GM23338 (cell line): Measurements from ENCODE around the gene KIAA0232. TPM values are rescaled to one million over a fixed set of nuclear protein-coding genes. Genes with fewer than 3 reads are reported as not detected.

ENCODE experiments used
- ATAC-seq: fragments of 200-7000 bp; cut with Tn5 transposase; 3 replicates; pipeline ENCODE4 v1.9.1; 2020
- DNase-seq: peaks from one replicate; pipeline ENCODE4 v3.0.0-alpha.2; 2015; ENCODE audit warnings: low spot score
- H2AFZ ChIP-seq: fragments of 200-600 bp; sonication (generic); 2 replicates; pipeline ENCODE4 v1.8.0; 2016; ENCODE audit warnings: antibody characterized with exemption, mild to moderate bottlenecking, moderate library complexity
- H3F3A ChIP-seq: fragments of 200-600 bp; sonication (generic); replicated peaks from 2 replicates; pipeline ENCODE4 v1.8.0; 2017; ENCODE audit warnings: antibody characterized with exemption, mixed run types, low read depth
- H3K27ac ChIP-seq: fragments of 200-600 bp; sonication (generic); 2 replicates; pipeline ENCODE4 v1.6.1; 2016; ENCODE audit warnings: low read depth
- H3K27me3 ChIP-seq: fragments of 200-600 bp; sonication (generic); 2 replicates; pipeline ENCODE4 v1.8.0; 2016; ENCODE audit warnings: mild to moderate bottlenecking, mixed run types, moderate library complexity; ENCODE audit not compliant: insufficient read depth
- H3K36me3 ChIP-seq: fragments of 200-600 bp; sonication (generic); 2 replicates; pipeline ENCODE4 v1.8.0; 2016; ENCODE audit warnings: mild to moderate bottlenecking; ENCODE audit not compliant: insufficient read depth
- H3K4me1 ChIP-seq: fragments of 200-600 bp; sonication (generic); 2 replicates; pipeline ENCODE4 v1.8.0; 2016; ENCODE audit warnings: mild to moderate bottlenecking, moderate library complexity; ENCODE audit not compliant: insufficient read depth
- H3K4me2 ChIP-seq: fragments of 200-600 bp; sonication (generic); 2 replicates; pipeline ENCODE4 v1.7.1; 2017; ENCODE audit warnings: mixed run types
- H3K4me3 ChIP-seq: fragments of 200-600 bp; sonication (generic); 2 replicates; pipeline ENCODE4 v1.6.1; 2016; ENCODE audit warnings: mixed run types
- H3K79me2 ChIP-seq: fragments of 200-600 bp; sonication (generic); replicated peaks from 2 replicates; pipeline ENCODE4 v1.8.0; 2017; ENCODE audit warnings: mild to moderate bottlenecking; ENCODE audit not compliant: insufficient read depth
- H3K9me2 ChIP-seq: fragments of 200-600 bp; sonication (generic); 2 replicates; pipeline ENCODE4 v1.8.0; 2017; ENCODE audit not compliant: insufficient read depth
- H4K20me1 ChIP-seq: fragments of 200-600 bp; sonication (generic); replicated peaks from 2 replicates; pipeline ENCODE4 v1.8.0; 2017; ENCODE audit warnings: mild to moderate bottlenecking; ENCODE audit not compliant: insufficient read depth
- H3K27ac Mint-ChIP-seq: 2 replicates; pipeline ENCODE4 v1.8.0; 2020; ENCODE audit warnings: inconsistent platforms, mild to moderate bottlenecking, moderate library complexity, mixed read lengths
- H3K27me3 Mint-ChIP-seq: 3 replicates; pipeline ENCODE4 v1.8.0; 2022; ENCODE audit warnings: low read depth, mild to moderate bottlenecking, moderate library complexity, mixed read lengths, inconsistent platforms; ENCODE audit not compliant: insufficient read depth, poor library complexity
- H3K36me3 Mint-ChIP-seq: 3 replicates; pipeline ENCODE4 v1.8.0; 2021; ENCODE audit warnings: low read depth, mild to moderate bottlenecking, inconsistent platforms, moderate library complexity, mixed read lengths
- H3K4me1 Mint-ChIP-seq: 3 replicates; pipeline ENCODE4 v1.8.0; 2020; ENCODE audit warnings: mild to moderate bottlenecking, inconsistent platforms, mixed read lengths
- H3K4me3 Mint-ChIP-seq: 3 replicates; pipeline ENCODE4 v1.8.0; 2021; ENCODE audit warnings: moderate library complexity, mild to moderate bottlenecking, inconsistent platforms, mixed read lengths
- H3K9me3 Mint-ChIP-seq: 3 replicates; pipeline ENCODE4 v1.8.0; 2020; ENCODE audit warnings: moderate library complexity, mild to moderate bottlenecking, inconsistent platforms, mixed read lengths
- CREB1 ChIP-seq: fragments of 250-450 bp; sonication (Bioruptor Pico); IDR thresholded peaks from 2 replicates; pipeline ENCODE4 v1.5.0; 2020; ENCODE audit warnings: low read depth, mild to moderate bottlenecking, moderate library complexity
- CTCF ChIP-seq, 2 experiments: fragments of 200-600 bp in 1 of 2; sonication (generic) in 1 of 2; conservative IDR thresholded peaks; 2 replicates each; pipeline versions ENCODE4 v1.5.1 to v1.6.1; 2016 to 2017; ENCODE audit warnings: antibody characterized with exemption in 2 of 2, low read depth in 2 of 2, mild to moderate bottlenecking in 2 of 2, moderate library complexity in 1 of 2
- ETS1 ChIP-seq: IDR thresholded peaks from 2 replicates; pipeline ENCODE4 v1.6.1; 2016; ENCODE audit warnings: antibody characterized with exemption
- EZH2 ChIP-seq: fragments of 200-600 bp; sonication (generic); IDR thresholded peaks from one replicate; pipeline ENCODE4 v1.8.0; 2017; ENCODE audit warnings: antibody characterized with exemption, mild to moderate bottlenecking, low read depth; ENCODE audit not compliant: unreplicated experiment
- JUNB ChIP-seq: IDR thresholded peaks from one replicate; pipeline ENCODE4 v1.6.1; 2016; ENCODE audit warnings: antibody characterized with exemption; ENCODE audit not compliant: unreplicated experiment
- POLR2AphosphoS5 ChIP-seq: IDR thresholded peaks from 2 replicates; pipeline ENCODE4 v1.6.1; 2016; ENCODE audit warnings: antibody characterized with exemption, low read depth
- REST ChIP-seq: IDR thresholded peaks from one replicate; pipeline ENCODE4 v1.6.1; 2018; ENCODE audit warnings: antibody characterized with exemption; ENCODE audit not compliant: unreplicated experiment
- ZNF114 ChIP-seq: fragments of 250-450 bp; sonication (Bioruptor Pico); IDR thresholded peaks from 2 replicates; pipeline ENCODE4 v1.5.0; 2020; ENCODE audit warnings: mild to moderate bottlenecking, moderate library complexity
- ZNF331 ChIP-seq: fragments of 250-450 bp; sonication (Bioruptor Pico); IDR thresholded peaks from 2 replicates; pipeline ENCODE4 v1.5.0; 2020; ENCODE audit warnings: low read depth, mild to moderate bottlenecking, moderate library complexity
- polyA plus RNA-seq: library from polyadenylated mRNA; unstranded; fragments of >200 nt; fragmentation: Nextera tagmentation; extraction: Ambion mirVana; gene quantifications from 2 replicates; pipeline ENCODE4 v1.2.1, GENCODE V29; 2016
- total RNA-seq: library from RNA; depleted of rRNA; stranded (reverse); fragments of >200 nt; shearing (Covaris generic); gene quantifications from 2 replicates; pipeline ENCODE4 v1.2.3, GENCODE V29; 2014

KIAA0232 gene
- total and polyA plus RNA-seq, 2 experiments from 2014 or later: 14.3 to 34.9 TPM

- H3K27ac ChIP-seq: no peak overlapping the region
- no peaks in the 10 kb centered on the region; the same call in 1 of the 2 replicates for H4K20me1 ChIP-seq
- no peaks in the 10 kb centered on the region for H3K27me3 ChIP-seq
- H3F3A ChIP-seq: no peaks in the 10 kb centered on the region
- TF ChIP-seq ZNF114 (CRISPR knock-in tag) (no peak), CREB1 (no peak)
- no peak overlapping the region for H2AFZ ChIP-seq
- Mint-ChIP-seq H3K36me3 (peaks cover 8% of the 10 kb centered on the region; the same call in 2 of the 3 replicates), H3K27ac (no peak overlapping the region), H3K4me1 (peaks cover 7% of the 10 kb centered on the region), H3K9me3 (peaks cover 6% of the 10 kb centered on the region), H3K27me3 (peaks cover 14% of the 10 kb centered on the region), H3K4me3 (no peak overlapping the region)
- ATAC-seq (no peak), DNase-seq (no peak)
- peaks cover 6% of the 10 kb centered on the region; the same call in 1 of the 2 replicates for H3K4me1 ChIP-seq
- H3K36me3 ChIP-seq: no peaks in the 10 kb centered on the region
- no peak overlapping the region for H3K4me3 ChIP-seq
- no peaks in the 10 kb centered on the region for H3K79me2 ChIP-seq
- H3K9me2 ChIP-seq: no peaks in the 10 kb centered on the region
- no peak overlapping the region for H3K4me2 ChIP-seq
Measured at GRCh38 chr4:6887591-6888371, 105.3 kb downstream of the KIAA0232 start.

GRCh38 chr4:6888506-6889071 lies 106.1 kb downstream of the KIAA0232 start:
- H3K4me3 ChIP-seq: no peak overlapping the region
- Mint-ChIP-seq H3K9me3 (peaks cover 6% of the 10 kb centered on the region), H3K27me3 (peaks cover 14% of the 10 kb centered on the region), H3K36me3 (peaks cover 5% of the 10 kb centered on the region; the same call in 2 of the 3 replicates), H3K4me1 (peaks cover 7% of the 10 kb centered on the region), H3K4me3 (no peak overlapping the region), H3K27ac (no peak overlapping the region)
- no peaks in the 10 kb centered on the region; the same call in 1 of the 2 replicates for H4K20me1 ChIP-seq
- peaks cover 6% of the 10 kb centered on the region; the same call in 1 of the 2 replicates for H3K4me1 ChIP-seq
- no peak overlapping the region for H2AFZ ChIP-seq
- no peaks in the 10 kb centered on the region for H3K36me3 ChIP-seq
- DNase-seq (no peak), ATAC-seq (no peak; the same call in 2 of the 3 replicates)
- no peaks in the 10 kb centered on the region for H3K9me2 ChIP-seq
- no peak overlapping the region for H3K4me2 ChIP-seq
- H3K27me3 ChIP-seq: no peaks in the 10 kb centered on the region
- H3K79me2 ChIP-seq: no peaks in the 10 kb centered on the region
- H3F3A ChIP-seq: no peaks in the 10 kb centered on the region
- TF ChIP-seq ZNF114 (CRISPR knock-in tag) (no peak), JUNB (no peak)
- no peak overlapping the region for H3K27ac ChIP-seq

- peaks cover 6% of the 10 kb centered on the region for H3K9me3 Mint-ChIP-seq
- peaks cover 5% of the 10 kb centered on the region; the same call in 2 of the 3 replicates for H3K36me3 Mint-ChIP-seq
- no peak for TF ChIP-seq CTCF (conservative IDR thresholded peaks at IDR 0.05; ENCODE audit: low read depth in 2 of 2)
- TF ChIP-seq EZH2: no peak
- TF ChIP-seq ZNF331 (CRISPR knock-in tag): no peak
- TF ChIP-seq ETS1: no peak
- TF ChIP-seq ZNF114 (CRISPR knock-in tag): no peak
- TF ChIP-seq REST: no peak
- no peak for TF ChIP-seq POLR2AphosphoS5
Measured at GRCh38 chr4:6889101-6889735, 106.7 kb downstream of the KIAA0232 start.

More at GRCh38 chr4:6889101-6889735, 106.7 kb downstream of the KIAA0232 start:
- Histone ChIP-seq H3K79me2 (no peaks in the 10 kb centered on the region), H3K4me3 (no peak overlapping the region), H3K4me1 (peaks cover 2% of the 10 kb centered on the region; the same call in 1 of the 2 replicates), H3K36me3 (no peaks in the 10 kb centered on the region), H2AFZ (no peak overlapping the region), H3F3A (no peaks in the 10 kb centered on the region), H3K27ac (no peak overlapping the region), H4K20me1 (no peaks in the 10 kb centered on the region; the same call in 1 of the 2 replicates), H3K27me3 (no peaks in the 10 kb centered on the region), H3K4me2 (no peak overlapping the region), H3K9me2 (no peaks in the 10 kb centered on the region)
- DNase-seq (no peak), ATAC-seq (no peak)
- no peak overlapping the region for H3K27ac Mint-ChIP-seq
- peaks cover 7% of the 10 kb centered on the region for H3K4me1 Mint-ChIP-seq
- no peak overlapping the region for H3K4me3 Mint-ChIP-seq
- peaks cover 14% of the 10 kb centered on the region for H3K27me3 Mint-ChIP-seq
